HepG2 (cell line): ENCODE data around the gene ESRP2. TPM values are rescaled to one million over a fixed set of nuclear protein-coding genes. Genes with fewer than 3 reads are reported as not detected.

Source experiments
- BCL6 ChIP-seq: IDR thresholded peaks from 2 replicates; pipeline ENCODE4 v1.6.1; 2016; ENCODE audit warnings: missing genetic modification reagents, missing compliant biosample characterization
- CBX2 ChIP-seq, 2 experiments: fragments of 200-600 bp in 1 of 2; sonication (generic); formaldehyde crosslinking in 1 of 2; IDR thresholded peaks; 2 replicates each; pipeline versions ENCODE4 v1.7.0 to v1.8.1; 2018 to 2022; ENCODE audit warnings: low read depth in 2 of 2, low read length in 1 of 2, mild to moderate bottlenecking in 1 of 2, missing genetic modification reagents in 1 of 2
- CENPX ChIP-seq: sonication (generic); formaldehyde crosslinking; IDR thresholded peaks from 2 replicates; pipeline ENCODE4 v1.9.0; 2021; ENCODE audit warnings: mild to moderate bottlenecking, missing genetic modification reagents, moderate library complexity
- DMAP1 ChIP-seq: IDR thresholded peaks from 2 replicates; pipeline ENCODE4 v1.6.1; 2016
- KAT2B ChIP-seq: fragments of 150-350 bp; IDR thresholded peaks from 2 replicates; pipeline ENCODE4 v1.6.1; 2014; ENCODE audit warnings: low read depth, low read length, borderline replicate concordance
- MEIS1 ChIP-seq: sonication (generic); formaldehyde crosslinking; IDR thresholded peaks from 2 replicates; pipeline ENCODE4 v1.9.0; 2021; ENCODE audit warnings: mild to moderate bottlenecking, missing genetic modification reagents, moderate library complexity, borderline replicate concordance
- NBN ChIP-seq: fragments of 450-650 bp; conservative IDR thresholded peaks from 2 replicates; pipeline ENCODE4 v1.6.1; 2017
- SIX4 ChIP-seq: sonication (generic); formaldehyde crosslinking; IDR thresholded peaks from 2 replicates; pipeline ENCODE4 v1.4.0; 2020; ENCODE audit warnings: missing genetic modification reagents
- SRSF1 ChIP-seq: fragments of 200-400 bp; formaldehyde crosslinking; optimal IDR thresholded peaks from 2 replicates; pipeline ENCODE3; 2017; ENCODE audit warnings: mild to moderate bottlenecking, low read depth, low read length, moderate library complexity
- TEAD3 ChIP-seq: optimal IDR thresholded peaks from 2 replicates; pipeline ENCODE3; 2016; ENCODE audit warnings: borderline replicate concordance
- ZBTB3 ChIP-seq: sonication (generic); formaldehyde crosslinking; IDR thresholded peaks from 2 replicates; pipeline ENCODE4 v1.4.0; 2020; ENCODE audit warnings: low read depth, mild to moderate bottlenecking, moderate library complexity, missing genetic modification reagents, borderline replicate concordance
- ZFP36L1 ChIP-seq: sonication (generic); formaldehyde crosslinking; IDR thresholded peaks from 2 replicates; pipeline ENCODE4 v1.8.0; 2022; ENCODE audit warnings: mild to moderate bottlenecking, missing genetic modification reagents, moderate library complexity
- ZNF251 ChIP-seq: sonication (generic); formaldehyde crosslinking; IDR thresholded peaks from 2 replicates; pipeline ENCODE4 v1.9.0; 2021; ENCODE audit warnings: mild to moderate bottlenecking, missing genetic modification reagents
- ZNF746 ChIP-seq: sonication (generic); formaldehyde crosslinking; IDR thresholded peaks from 2 replicates; pipeline ENCODE4 v1.8.0; 2022; ENCODE audit warnings: mild to moderate bottlenecking, missing genetic modification reagents
- polyA plus RNA-seq, 8 experiments: library from polyadenylated mRNA; depleted of rRNA in 3 of 8; stranded (reverse) in 7 of 8; unstranded in 1 of 8; fragments of >200 nt; fragmentation: Illumina TruSeq in 4 of 8; extraction: Trizol in 4 of 8; gene quantifications; 2 replicates each; pipeline versions ENCODE4 v1.2.1 to v1.2.3, GENCODE V29; 2011 to 2016; ENCODE audit warnings: low read depth in 4 of 8, missing spikeins in 1 of 8, mixed read lengths in 1 of 8; ENCODE audit not compliant: insufficient read depth in 1 of 8
- total RNA-seq, 5 experiments: library from RNA; depleted of rRNA; stranded (reverse); fragments of >200 nt; fragmentation: Illumina TruSeq; extraction: Trizol; gene quantifications; 2 replicates each; pipeline ENCODE4 v1.2.3, GENCODE V29; 2016; ENCODE audit warnings: low read depth in 1 of 5
- TF ChIP-seq, protein P1 (sequence below): sonication (generic); formaldehyde crosslinking; IDR thresholded peaks from 2 replicates; pipeline ENCODE4 v1.5.1; 2020; ENCODE audit warnings: missing genetic modification reagents, mild to moderate bottlenecking, borderline replicate concordance
- TF ChIP-seq, protein P2 (sequence below): sonication (generic); formaldehyde crosslinking; IDR thresholded peaks from 2 replicates; pipeline ENCODE4 v1.9.0; 2021; ENCODE audit warnings: mild to moderate bottlenecking, missing genetic modification reagents
- TF ChIP-seq, protein P3 (sequence below): IDR thresholded peaks from 2 replicates; pipeline ENCODE4 v1.6.1; 2016
- TF ChIP-seq, protein P4 (sequence below): sonication (generic); formaldehyde crosslinking; IDR thresholded peaks from 2 replicates; pipeline ENCODE4 v1.8.1; 2023; ENCODE audit warnings: mild to moderate bottlenecking, missing genetic modification reagents

The ESRP2 gene
- total and polyA plus RNA-seq, 2 of the 13 experiments (the other 11 are each of a cell fraction or from before 2014, with no cell fraction given), result 21.1 to 32.4 TPM

DNA sequence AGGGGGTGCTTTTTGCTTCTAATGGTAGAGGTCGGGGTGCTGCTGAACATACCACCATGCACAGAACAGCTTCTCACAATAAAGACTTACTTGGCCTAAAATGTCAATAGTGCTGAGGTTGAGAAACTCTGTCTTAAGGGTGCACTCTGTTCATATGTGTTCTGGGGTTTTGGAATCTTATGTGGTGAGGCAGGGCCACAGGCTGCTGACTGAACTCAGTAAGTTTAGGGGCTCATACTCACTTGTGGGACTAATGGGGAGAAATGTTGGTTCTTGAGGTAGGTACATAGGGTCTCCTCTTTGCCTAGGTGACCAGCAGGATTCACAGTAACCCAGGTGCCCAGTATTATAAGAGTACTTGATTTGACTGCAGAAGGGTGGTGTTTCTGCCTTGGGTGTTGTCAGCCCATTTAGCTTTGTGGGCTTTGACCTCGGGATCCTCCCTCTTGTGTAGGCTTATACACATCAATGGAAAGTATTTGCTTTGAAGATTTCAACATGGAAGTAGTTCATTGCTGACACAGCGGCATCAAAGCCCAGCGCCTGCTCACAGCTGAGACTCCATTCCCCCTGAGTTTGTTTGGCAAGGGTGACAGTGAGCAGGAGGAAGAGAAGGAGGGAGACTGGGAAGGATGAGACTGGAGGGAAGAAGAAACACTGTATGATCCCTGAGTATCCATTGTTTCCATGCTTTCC is 45.6 kb upstream of the ESRP2 start (continued):
- peak; percentile 98 for TF ChIP-seq MEIS1 (CRISPR knock-in tag)
- TF ChIP-seq, protein P1, sequence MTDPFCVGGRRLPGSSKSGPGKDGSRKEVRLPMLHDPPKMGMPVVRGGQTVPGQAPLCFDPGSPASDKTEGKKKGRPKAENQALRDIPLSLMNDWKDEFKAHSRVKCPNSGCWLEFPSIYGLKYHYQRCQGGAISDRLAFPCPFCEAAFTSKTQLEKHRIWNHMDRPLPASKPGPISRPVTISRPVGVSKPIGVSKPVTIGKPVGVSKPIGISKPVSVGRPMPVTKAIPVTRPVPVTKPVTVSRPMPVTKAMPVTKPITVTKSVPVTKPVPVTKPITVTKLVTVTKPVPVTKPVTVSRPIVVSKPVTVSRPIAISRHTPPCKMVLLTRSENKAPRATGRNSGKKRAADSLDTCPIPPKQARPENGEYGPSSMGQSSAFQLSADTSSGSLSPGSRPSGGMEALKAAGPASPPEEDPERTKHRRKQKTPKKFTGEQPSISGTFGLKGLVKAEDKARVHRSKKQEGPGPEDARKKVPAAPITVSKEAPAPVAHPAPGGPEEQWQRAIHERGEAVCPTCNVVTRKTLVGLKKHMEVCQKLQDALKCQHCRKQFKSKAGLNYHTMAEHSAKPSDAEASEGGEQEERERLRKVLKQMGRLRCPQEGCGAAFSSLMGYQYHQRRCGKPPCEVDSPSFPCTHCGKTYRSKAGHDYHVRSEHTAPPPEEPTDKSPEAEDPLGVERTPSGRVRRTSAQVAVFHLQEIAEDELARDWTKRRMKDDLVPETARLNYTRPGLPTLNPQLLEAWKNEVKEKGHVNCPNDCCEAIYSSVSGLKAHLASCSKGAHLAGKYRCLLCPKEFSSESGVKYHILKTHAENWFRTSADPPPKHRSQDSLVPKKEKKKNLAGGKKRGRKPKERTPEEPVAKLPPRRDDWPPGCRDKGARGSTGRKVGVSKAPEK (CRISPR knock-in tag), result no peak
- no peak for TF ChIP-seq CENPX (CRISPR knock-in tag)
- no peak for TF ChIP-seq NBN
- no peak for TF ChIP-seq KAT2B
- no peak for TF ChIP-seq ZFP36L1 (CRISPR knock-in tag)
- TF ChIP-seq, protein P2, sequence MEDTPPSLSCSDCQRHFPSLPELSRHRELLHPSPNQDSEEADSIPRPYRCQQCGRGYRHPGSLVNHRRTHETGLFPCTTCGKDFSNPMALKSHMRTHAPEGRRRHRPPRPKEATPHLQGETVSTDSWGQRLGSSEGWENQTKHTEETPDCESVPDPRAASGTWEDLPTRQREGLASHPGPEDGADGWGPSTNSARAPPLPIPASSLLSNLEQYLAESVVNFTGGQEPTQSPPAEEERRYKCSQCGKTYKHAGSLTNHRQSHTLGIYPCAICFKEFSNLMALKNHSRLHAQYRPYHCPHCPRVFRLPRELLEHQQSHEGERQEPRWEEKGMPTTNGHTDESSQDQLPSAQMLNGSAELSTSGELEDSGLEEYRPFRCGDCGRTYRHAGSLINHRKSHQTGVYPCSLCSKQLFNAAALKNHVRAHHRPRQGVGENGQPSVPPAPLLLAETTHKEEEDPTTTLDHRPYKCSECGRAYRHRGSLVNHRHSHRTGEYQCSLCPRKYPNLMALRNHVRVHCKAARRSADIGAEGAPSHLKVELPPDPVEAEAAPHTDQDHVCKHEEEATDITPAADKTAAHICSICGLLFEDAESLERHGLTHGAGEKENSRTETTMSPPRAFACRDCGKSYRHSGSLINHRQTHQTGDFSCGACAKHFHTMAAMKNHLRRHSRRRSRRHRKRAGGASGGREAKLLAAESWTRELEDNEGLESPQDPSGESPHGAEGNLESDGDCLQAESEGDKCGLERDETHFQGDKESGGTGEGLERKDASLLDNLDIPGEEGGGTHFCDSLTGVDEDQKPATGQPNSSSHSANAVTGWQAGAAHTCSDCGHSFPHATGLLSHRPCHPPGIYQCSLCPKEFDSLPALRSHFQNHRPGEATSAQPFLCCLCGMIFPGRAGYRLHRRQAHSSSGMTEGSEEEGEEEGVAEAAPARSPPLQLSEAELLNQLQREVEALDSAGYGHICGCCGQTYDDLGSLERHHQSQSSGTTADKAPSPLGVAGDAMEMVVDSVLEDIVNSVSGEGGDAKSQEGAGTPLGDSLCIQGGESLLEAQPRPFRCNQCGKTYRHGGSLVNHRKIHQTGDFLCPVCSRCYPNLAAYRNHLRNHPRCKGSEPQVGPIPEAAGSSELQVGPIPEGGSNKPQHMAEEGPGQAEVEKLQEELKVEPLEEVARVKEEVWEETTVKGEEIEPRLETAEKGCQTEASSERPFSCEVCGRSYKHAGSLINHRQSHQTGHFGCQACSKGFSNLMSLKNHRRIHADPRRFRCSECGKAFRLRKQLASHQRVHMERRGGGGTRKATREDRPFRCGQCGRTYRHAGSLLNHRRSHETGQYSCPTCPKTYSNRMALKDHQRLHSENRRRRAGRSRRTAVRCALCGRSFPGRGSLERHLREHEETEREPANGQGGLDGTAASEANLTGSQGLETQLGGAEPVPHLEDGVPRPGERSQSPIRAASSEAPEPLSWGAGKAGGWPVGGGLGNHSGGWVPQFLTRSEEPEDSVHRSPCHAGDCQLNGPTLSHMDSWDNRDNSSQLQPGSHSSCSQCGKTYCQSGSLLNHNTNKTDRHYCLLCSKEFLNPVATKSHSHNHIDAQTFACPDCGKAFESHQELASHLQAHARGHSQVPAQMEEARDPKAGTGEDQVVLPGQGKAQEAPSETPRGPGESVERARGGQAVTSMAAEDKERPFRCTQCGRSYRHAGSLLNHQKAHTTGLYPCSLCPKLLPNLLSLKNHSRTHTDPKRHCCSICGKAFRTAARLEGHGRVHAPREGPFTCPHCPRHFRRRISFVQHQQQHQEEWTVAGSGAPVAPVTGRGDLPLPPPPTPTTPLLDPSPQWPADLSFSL (CRISPR knock-in tag), result peak; percentile 36; the same call in 1 of the 2 replicates
- TF ChIP-seq DMAP1 (CRISPR knock-in tag), result peak; percentile 72; the same call in 1 of the 2 replicates
- TF ChIP-seq ZNF251 (CRISPR knock-in tag), result no peak
- peak; percentile 96 for TF ChIP-seq TEAD3 (CRISPR knock-in tag)
- TF ChIP-seq, protein P3, sequence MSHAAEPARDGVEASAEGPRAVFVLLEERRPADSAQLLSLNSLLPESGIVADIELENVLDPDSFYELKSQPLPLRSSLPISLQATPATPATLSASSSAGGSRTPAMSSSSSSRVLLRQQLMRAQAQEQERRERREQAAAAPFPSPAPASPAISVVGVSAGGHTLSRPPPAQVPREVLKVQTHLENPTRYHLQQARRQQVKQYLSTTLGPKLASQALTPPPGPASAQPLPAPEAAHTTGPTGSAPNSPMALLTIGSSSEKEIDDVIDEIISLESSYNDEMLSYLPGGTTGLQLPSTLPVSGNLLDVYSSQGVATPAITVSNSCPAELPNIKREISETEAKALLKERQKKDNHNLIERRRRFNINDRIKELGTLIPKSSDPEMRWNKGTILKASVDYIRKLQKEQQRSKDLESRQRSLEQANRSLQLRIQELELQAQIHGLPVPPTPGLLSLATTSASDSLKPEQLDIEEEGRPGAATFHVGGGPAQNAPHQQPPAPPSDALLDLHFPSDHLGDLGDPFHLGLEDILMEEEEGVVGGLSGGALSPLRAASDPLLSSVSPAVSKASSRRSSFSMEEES (CRISPR knock-in tag), result peak; percentile 76
- TF ChIP-seq, protein P4, sequence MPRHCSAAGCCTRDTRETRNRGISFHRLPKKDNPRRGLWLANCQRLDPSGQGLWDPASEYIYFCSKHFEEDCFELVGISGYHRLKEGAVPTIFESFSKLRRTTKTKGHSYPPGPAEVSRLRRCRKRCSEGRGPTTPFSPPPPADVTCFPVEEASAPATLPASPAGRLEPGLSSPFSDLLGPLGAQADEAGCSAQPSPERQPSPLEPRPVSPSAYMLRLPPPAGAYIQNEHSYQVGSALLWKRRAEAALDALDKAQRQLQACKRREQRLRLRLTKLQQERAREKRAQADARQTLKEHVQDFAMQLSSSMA (CRISPR knock-in tag), result no peak
- peak; percentile 91 for TF ChIP-seq BCL6
- peak; percentile 66; the same call in 1 of the 2 replicates for TF ChIP-seq SIX4 (CRISPR knock-in tag)
- no peak for TF ChIP-seq SRSF1
- TF ChIP-seq ZBTB3 (CRISPR knock-in tag), result no peak
- 0 out of 2 replicates have a peak, but pooled peaks have one; percentile 70 for TF ChIP-seq ZNF746 (CRISPR knock-in tag)
- no peak for TF ChIP-seq CBX2 (IDR thresholded peaks at IDR 0.05; ENCODE audit: low read depth, low read length)
- no peak for TF ChIP-seq CBX2 (CRISPR knock-in tag; IDR thresholded peaks at IDR 0.05; ENCODE audit: low read depth)
